Stimulated activated CD4-positive, alpha-beta T cell treated with anti-CD3 and anti-CD28 coated beads, Interleukin-2, amount 100 ng/mL, for 48 hours (primary cell): ENCODE results near the gene NRGN.

Source experiments
- DNase-seq, 2 donors: peaks; one replicate each; pipeline ENCODE4 v3.0.0-alpha.2; 2020

Gene NRGN

DNA sequence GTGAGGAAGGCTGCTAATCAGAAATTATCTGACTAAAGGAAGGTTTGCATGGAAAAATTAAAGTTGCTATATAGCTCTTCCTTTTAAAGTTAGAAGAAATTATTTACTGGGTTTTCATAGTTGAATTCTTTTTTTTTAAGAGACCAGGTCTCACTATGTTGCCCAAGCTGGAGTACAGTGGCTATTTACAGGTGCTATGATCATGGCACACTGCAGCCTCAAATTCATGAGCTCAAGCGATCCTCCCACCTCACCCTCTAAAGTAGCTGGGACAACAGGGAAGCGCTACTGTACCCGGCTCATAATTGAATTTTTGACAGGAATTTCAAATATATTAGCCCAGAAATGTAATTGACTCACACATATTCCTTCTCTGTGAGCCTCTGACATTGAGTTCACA lies 56.6 kb downstream of the NRGN start:
- DNase-seq: no peak
